ENCODE results near the gene PPP1R14C.

PPP1R14C gene

GRCh38 chr6:150230832-150231524, 88.1 kb downstream of the PPP1R14C start:
- Histone ChIP-seq H3K9ac (no peak overlapping the region), H3K4me3 (ENCODE audit: low read depth, low read length) (no peak overlapping the region), H2AFZ (no peak overlapping the region), H3K27me3 (ENCODE audit: control insufficient read depth, insufficient read depth, low read length) (no peaks in the 10 kb centered on the region), H3K27ac (no peak overlapping the region), H3K9me3 (ENCODE audit: control insufficient read depth, low read length) (no peaks in the 10 kb centered on the region), H3K4me2 (ENCODE audit: low read length) (no peak overlapping the region), H3K36me3 (ENCODE audit: control insufficient read depth, insufficient read depth, low read length) (no peaks in the 10 kb centered on the region), H3K79me2 (no peaks in the 10 kb centered on the region), H3K4me1 (no peaks in the 10 kb centered on the region)
- TF ChIP-seq CTCF (IDR thresholded peaks at IDR 0.05), result no peak

- Histone ChIP-seq H3K36me3 (ENCODE audit: control insufficient read depth, insufficient read depth, low read length) (no peaks in the 10 kb centered on the region), H3K4me2 (ENCODE audit: low read length) (no peak overlapping the region), H3K4me1 (no peaks in the 10 kb centered on the region), H2AFZ (no peak overlapping the region), H3K9ac (no peak overlapping the region), H3K79me2 (no peaks in the 10 kb centered on the region), H3K27me3 (ENCODE audit: control insufficient read depth, insufficient read depth, low read length) (no peaks in the 10 kb centered on the region), H3K4me3 (ENCODE audit: low read depth, low read length) (no peak overlapping the region), H3K27ac (no peak overlapping the region), H3K9me3 (ENCODE audit: control insufficient read depth, low read length) (no peaks in the 10 kb centered on the region)
- no peak for TF ChIP-seq CTCF (IDR thresholded peaks at IDR 0.05)
Measured at GRCh38 chr6:150231525-150231850, 88.6 kb downstream of the PPP1R14C start.

GRCh38 chr6:150233843-150234269, 91.0 kb downstream of the PPP1R14C start:
- Histone ChIP-seq H3K79me2 (no peaks in the 10 kb centered on the region), H3K4me2 (ENCODE audit: low read length) (no peak overlapping the region), H3K9me3 (ENCODE audit: control insufficient read depth, low read length) (no peaks in the 10 kb centered on the region), H3K4me1 (peaks cover 5% of the 10 kb centered on the region), H3K27me3 (ENCODE audit: control insufficient read depth, insufficient read depth, low read length) (no peaks in the 10 kb centered on the region), H3K4me3 (ENCODE audit: low read depth, low read length) (no peak overlapping the region), H3K36me3 (ENCODE audit: control insufficient read depth, insufficient read depth, low read length) (no peaks in the 10 kb centered on the region), H3K27ac (no peak overlapping the region), H3K9ac (no peak overlapping the region), H2AFZ (no peak overlapping the region)
- no peak for TF ChIP-seq CTCF (IDR thresholded peaks at IDR 0.05)

GRCh38 chr6:150235218-150235617, 92.4 kb downstream of the PPP1R14C start:
- Histone ChIP-seq H3K4me2 (ENCODE audit: low read length) (no peak overlapping the region), H2AFZ (no peak overlapping the region), H3K9me3 (ENCODE audit: control insufficient read depth, low read length) (no peaks in the 10 kb centered on the region), H3K36me3 (ENCODE audit: control insufficient read depth, insufficient read depth, low read length) (no peaks in the 10 kb centered on the region), H3K9ac (no peak overlapping the region), H3K4me1 (peaks cover 5% of the 10 kb centered on the region), H3K4me3 (ENCODE audit: low read depth, low read length) (no peak overlapping the region), H3K27ac (no peak overlapping the region), H3K27me3 (ENCODE audit: control insufficient read depth, insufficient read depth, low read length) (no peaks in the 10 kb centered on the region), H3K79me2 (no peaks in the 10 kb centered on the region)
- no peak for TF ChIP-seq CTCF (IDR thresholded peaks at IDR 0.05)

- Histone ChIP-seq H3K27me3 (ENCODE audit: control insufficient read depth, insufficient read depth, low read length) (no peaks in the 10 kb centered on the region), H3K4me3 (ENCODE audit: low read depth, low read length) (no peak overlapping the region), H3K4me2 (ENCODE audit: low read length) (no peak overlapping the region), H3K79me2 (no peaks in the 10 kb centered on the region), H3K4me1 (peaks cover 5% of the 10 kb centered on the region), H2AFZ (no peak overlapping the region), H3K27ac (no peak overlapping the region), H3K9me3 (ENCODE audit: control insufficient read depth, low read length) (no peaks in the 10 kb centered on the region), H3K36me3 (ENCODE audit: control insufficient read depth, insufficient read depth, low read length) (no peaks in the 10 kb centered on the region), H3K9ac (no peak overlapping the region)
- no peak for TF ChIP-seq CTCF (IDR thresholded peaks at IDR 0.05)
Measured at GRCh38 chr6:150236114-150236513, 93.3 kb downstream of the PPP1R14C start.

Measured in parathyroid adenoma (tissue), 2 donors.